ENCODE results near the gene OSCP1.

Gene OSCP1

GRCh38 chr1:36471830-36472641 is 21.8 kb upstream of the OSCP1 start:
- no peak for DNase-seq

- DNase-seq, result no peak
These were observed 18.9 kb upstream of the OSCP1 start for GRCh38 chr1:36469163-36469562.

- DNase-seq, result no peak
These were observed 17.6 kb upstream of the OSCP1 start for GRCh38 chr1:36467700-36468455.

GRCh38 chr1:36467027-36467410 is 16.8 kb upstream of the OSCP1 start:
- no peak for DNase-seq

- no peak for DNase-seq
These were observed 16.2 kb upstream of the OSCP1 start for GRCh38 chr1:36466370-36467026.

- DNase-seq, result no peak
These were observed 15.6 kb upstream of the OSCP1 start for GRCh38 chr1:36465731-36466369.

- no peak for DNase-seq
These were observed 14.5 kb upstream of the OSCP1 start for GRCh38 chr1:36464605-36465393.

- peak; percentile 96 to 98 for DNase-seq
These were observed 13.8 kb upstream of the OSCP1 start, which contains the start of gene MRPS15 for GRCh38 chr1:36463803-36464604. Gene MRPS15, minus strand, starts transcription at chr1:36464384. Its CDS starts 109 bp downstream, at chr1:36464275.

GRCh38 chr1:36463463-36463802 is 13.2 kb upstream of the OSCP1 start:
- no peak for DNase-seq

GRCh38 chr1:36458910-36459309 is 8.7 kb upstream of the OSCP1 start:
- peak; percentile 60 to 69 for DNase-seq

GRCh38 chr1:36457691-36458090 is 7.4 kb upstream of the OSCP1 start:
- no peak for DNase-seq

- DNase-seq, result no peak
These were observed 6.2 kb upstream of the OSCP1 start for GRCh38 chr1:36456391-36456928.

GRCh38 chr1:36455386-36455785 is 5.1 kb upstream of the OSCP1 start:
- DNase-seq, result no peak

- no peak for DNase-seq
These were observed 3.5 kb upstream of the OSCP1 start for GRCh38 chr1:36453600-36454388.

GRCh38 chr1:36453051-36453450 is 2.8 kb upstream of the OSCP1 start:
- DNase-seq, result no peak

- no peak for DNase-seq
These were observed 661 bp upstream of the OSCP1 start for GRCh38 chr1:36450919-36451305.

GRCh38 chr1:36448530-36449056 is 1.7 kb downstream of the OSCP1 start:
- no peak for DNase-seq

GRCh38 chr1:36447450-36447849 is 2.8 kb downstream of the OSCP1 start:
- DNase-seq, result no peak

- DNase-seq, result no peak
These were observed 3.5 kb downstream of the OSCP1 start for GRCh38 chr1:36446746-36447145.

- DNase-seq, result peak in 1 of 2 donors; percentile 24
These were observed 4.0 kb downstream of the OSCP1 start for GRCh38 chr1:36446271-36446670.
